Measurements from ENCODE around the gene PANX2.

DNA sequence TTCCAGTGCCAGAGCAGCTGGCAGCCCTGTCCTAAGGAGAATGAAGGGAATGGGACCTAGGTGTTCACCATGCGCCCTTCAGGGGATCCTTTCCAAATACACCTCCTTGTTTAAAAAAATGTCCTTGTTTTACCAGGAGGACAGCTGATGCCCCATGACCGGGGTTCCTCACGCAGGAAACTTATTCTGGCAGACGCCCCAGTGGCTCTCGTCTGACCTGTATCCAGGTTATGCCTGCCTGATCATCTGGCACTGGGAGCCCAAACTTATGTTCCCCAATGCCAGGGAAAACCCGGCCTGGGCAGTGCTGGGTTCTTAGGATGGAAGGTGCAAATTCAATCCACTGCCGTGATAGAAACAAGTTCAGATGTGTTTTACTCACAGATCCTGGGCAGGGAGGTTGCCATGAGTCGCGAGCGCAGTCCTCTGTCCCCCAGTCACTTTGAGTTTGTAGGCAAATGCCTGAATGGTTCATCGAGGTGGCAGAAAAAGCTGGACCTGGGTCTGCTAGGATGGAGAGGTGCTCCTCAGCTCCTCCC is 49.3 kb upstream of the PANX2 start:
- TF ChIP-seq, protein P1, sequence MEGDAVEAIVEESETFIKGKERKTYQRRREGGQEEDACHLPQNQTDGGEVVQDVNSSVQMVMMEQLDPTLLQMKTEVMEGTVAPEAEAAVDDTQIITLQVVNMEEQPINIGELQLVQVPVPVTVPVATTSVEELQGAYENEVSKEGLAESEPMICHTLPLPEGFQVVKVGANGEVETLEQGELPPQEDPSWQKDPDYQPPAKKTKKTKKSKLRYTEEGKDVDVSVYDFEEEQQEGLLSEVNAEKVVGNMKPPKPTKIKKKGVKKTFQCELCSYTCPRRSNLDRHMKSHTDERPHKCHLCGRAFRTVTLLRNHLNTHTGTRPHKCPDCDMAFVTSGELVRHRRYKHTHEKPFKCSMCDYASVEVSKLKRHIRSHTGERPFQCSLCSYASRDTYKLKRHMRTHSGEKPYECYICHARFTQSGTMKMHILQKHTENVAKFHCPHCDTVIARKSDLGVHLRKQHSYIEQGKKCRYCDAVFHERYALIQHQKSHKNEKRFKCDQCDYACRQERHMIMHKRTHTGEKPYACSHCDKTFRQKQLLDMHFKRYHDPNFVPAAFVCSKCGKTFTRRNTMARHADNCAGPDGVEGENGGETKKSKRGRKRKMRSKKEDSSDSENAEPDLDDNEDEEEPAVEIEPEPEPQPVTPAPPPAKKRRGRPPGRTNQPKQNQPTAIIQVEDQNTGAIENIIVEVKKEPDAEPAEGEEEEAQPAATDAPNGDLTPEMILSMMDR (IDR thresholded peaks at IDR 0.05), result no peak
- TF ChIP-seq POLR2A (IDR thresholded peaks at IDR 0.05), result no peak
